Ramos (cell line): ENCODE measurements around the gene BECN2.

Source experiments
- in situ Hi-C: fragments of 300-500 bp; cut with MboI; formaldehyde crosslinking; loops from one replicate; pipeline ENCODE4 v1.14.3; 2022; ENCODE audit warnings: low sequenced_read_pairs; ENCODE audit not compliant: unreplicated experiment

Gene BECN2

GRCh38 chr1:241957692-241958494 lies at the start of gene BECN2:
BECN2 (plus strand) TSS chr1:241957767; CDS start chr1:241957767, 0 bp downstream.
- in situ Hi-C loops = no loop called here

GRCh38 chr1:241916196-241916595 lies 41.4 kb upstream of the BECN2 start:
- in situ Hi-C loops = no loop called here

- in situ Hi-C loops = no loop called here
Measured at GRCh38 chr1:241917487-241917886, 40.1 kb upstream of the BECN2 start.

GRCh38 chr1:241918879-241919278 lies 38.7 kb upstream of the BECN2 start:
- in situ Hi-C loops = no loop called here

- in situ Hi-C loops = no loop called here
Measured at GRCh38 chr1:241924080-241924808, 33.3 kb upstream of the BECN2 start.

GRCh38 chr1:241926141-241926540 lies 31.4 kb upstream of the BECN2 start:
- in situ Hi-C loops = no loop called here

- in situ Hi-C loops = no loop called here
Measured at GRCh38 chr1:241927321-241927720, 30.2 kb upstream of the BECN2 start.

- in situ Hi-C loops = no loop called here
Measured at GRCh38 chr1:241932845-241933244, 24.7 kb upstream of the BECN2 start.

GRCh38 chr1:241934201-241934848 lies 23.2 kb upstream of the BECN2 start:
- in situ Hi-C loops = no loop called here

GRCh38 chr1:241934866-241935265 lies 22.7 kb upstream of the BECN2 start:
- in situ Hi-C loops = no loop called here

- in situ Hi-C loops = no loop called here
Measured at GRCh38 chr1:241939798-241940197, 17.8 kb upstream of the BECN2 start.

GRCh38 chr1:241942738-241943137 lies 14.8 kb upstream of the BECN2 start:
- in situ Hi-C loops = no loop called here

GRCh38 chr1:241944300-241944699 lies 13.3 kb upstream of the BECN2 start:
- in situ Hi-C loops = no loop called here

GRCh38 chr1:241947354-241947753 lies 10.2 kb upstream of the BECN2 start:
- in situ Hi-C loops = no loop called here

GRCh38 chr1:241950390-241950789 lies 7.2 kb upstream of the BECN2 start:
- in situ Hi-C loops = no loop called here

- in situ Hi-C loops = no loop called here
Measured at GRCh38 chr1:241962153-241962552, 4.6 kb downstream of the BECN2 start.

- in situ Hi-C loops = no loop called here
Measured at GRCh38 chr1:241963722-241964121, 6.2 kb downstream of the BECN2 start.

GRCh38 chr1:241964550-241965282 lies 7.1 kb downstream of the BECN2 start:
- in situ Hi-C loops = no loop called here

GRCh38 chr1:241968611-241969010 lies 11.0 kb downstream of the BECN2 start:
- in situ Hi-C loops = no loop called here

- in situ Hi-C loops = no loop called here
Measured at GRCh38 chr1:241972703-241973369, 15.3 kb downstream of the BECN2 start.
